ENCODE results near the gene FIBIN. TPM values are rescaled to one million over a fixed set of nuclear protein-coding genes. Genes with fewer than 3 reads are reported as not detected.

The FIBIN gene
- total and polyA plus RNA-seq, 2 experiments from 2014 or later = 1.8 to 2.2 TPM

GRCh38 chr11:27040302-27041115, 46.6 kb downstream of the FIBIN start, which contains the start of gene BBOX1:
TSS of gene BBOX1 (plus strand) at chr11:27040815. CDS start at chr11:27055431, 14,616 bp downstream.
- Histone ChIP-seq H3K36me3 (no peaks in the 10 kb centered on the region), H3K9me3 (ENCODE audit: low read depth) (no peaks in the 10 kb centered on the region), H3K27me3 (no peaks in the 10 kb centered on the region), H3K4me3 (no peak within 1 kb of the TSS), H3K4me1 (ENCODE audit: low read depth) (no peaks in the 10 kb centered on the region), H3K27ac (no peak within 1 kb of the TSS)
- no peak for DNase-seq (ENCODE audit: low read depth in 1 of 2, low spot score in 1 of 2)
- TF ChIP-seq CTCF (IDR thresholded peaks at IDR 0.05; ENCODE audit: low read depth, low read length) = no peak

GRCh38 chr11:27041141-27041899, 47.4 kb downstream of the FIBIN start:
- no peak overlapping the region for H3K4me3 ChIP-seq
- TF ChIP-seq CTCF (IDR thresholded peaks at IDR 0.05; ENCODE audit: low read depth, low read length) = no peak
- DNase-seq (ENCODE audit: low read depth in 1 of 2, low spot score in 1 of 2) = no peak

More at GRCh38 chr11:27041141-27041899, 47.4 kb downstream of the FIBIN start:
- Histone ChIP-seq H3K27ac (no peak overlapping the region), H3K4me1 (ENCODE audit: low read depth) (no peaks in the 10 kb centered on the region), H3K9me3 (ENCODE audit: low read depth) (no peaks in the 10 kb centered on the region), H3K36me3 (no peaks in the 10 kb centered on the region), H3K27me3 (no peaks in the 10 kb centered on the region)

Other genes with a start within 250 kb of the FIBIN start
- not detected in 2 replicates for gene BBOX1, start 46.7 kb downstream of the FIBIN start, total RNA-seq
- 0.12 TPM in 1 of 2 replicates, not detected in the other for gene BBOX1, start 46.7 kb downstream of the FIBIN start, polyA plus RNA-seq

Measured in cardiac muscle cell (in vitro differentiated cells and primary cell).